Mammary epithelial cell (primary cell): ENCODE data around the gene JPH4.

Experiments
- EZH2 ChIP-seq: IDR thresholded peaks from 2 replicates; pipeline ENCODE4 v1.6.1; 2012; ENCODE audit warnings: low read length, inconsistent platforms, borderline replicate concordance
- TF ChIP-seq, protein P1 (sequence below), 2 donors: IDR thresholded peaks in 1 of 2; conservative IDR thresholded peaks in 1 of 2; 2 replicates each; pipeline ENCODE4 v1.5.1; 2011 to 2012; ENCODE audit warnings: inconsistent platforms in 2 of 2, low read length in 2 of 2, mild to moderate bottlenecking in 2 of 2, control low read depth in 1 of 2, low read depth in 1 of 2; ENCODE audit not compliant: insufficient read depth in 1 of 2; ENCODE audit errors: extremely low read depth in 1 of 2

- TF ChIP-seq, protein P1, sequence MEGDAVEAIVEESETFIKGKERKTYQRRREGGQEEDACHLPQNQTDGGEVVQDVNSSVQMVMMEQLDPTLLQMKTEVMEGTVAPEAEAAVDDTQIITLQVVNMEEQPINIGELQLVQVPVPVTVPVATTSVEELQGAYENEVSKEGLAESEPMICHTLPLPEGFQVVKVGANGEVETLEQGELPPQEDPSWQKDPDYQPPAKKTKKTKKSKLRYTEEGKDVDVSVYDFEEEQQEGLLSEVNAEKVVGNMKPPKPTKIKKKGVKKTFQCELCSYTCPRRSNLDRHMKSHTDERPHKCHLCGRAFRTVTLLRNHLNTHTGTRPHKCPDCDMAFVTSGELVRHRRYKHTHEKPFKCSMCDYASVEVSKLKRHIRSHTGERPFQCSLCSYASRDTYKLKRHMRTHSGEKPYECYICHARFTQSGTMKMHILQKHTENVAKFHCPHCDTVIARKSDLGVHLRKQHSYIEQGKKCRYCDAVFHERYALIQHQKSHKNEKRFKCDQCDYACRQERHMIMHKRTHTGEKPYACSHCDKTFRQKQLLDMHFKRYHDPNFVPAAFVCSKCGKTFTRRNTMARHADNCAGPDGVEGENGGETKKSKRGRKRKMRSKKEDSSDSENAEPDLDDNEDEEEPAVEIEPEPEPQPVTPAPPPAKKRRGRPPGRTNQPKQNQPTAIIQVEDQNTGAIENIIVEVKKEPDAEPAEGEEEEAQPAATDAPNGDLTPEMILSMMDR (conservative IDR thresholded peaks at IDR 0.05 in 1 of 2, IDR thresholded peaks at IDR 0.05 in 1 of 2; ENCODE audit: extremely low read depth in 1 of 2, insufficient read depth in 1 of 2, low read depth in 1 of 2, low read length in 2 of 2) = no peak
- no peak for TF ChIP-seq EZH2
Observed at GRCh38 chr14:23550812-23551265, 27.8 kb downstream of the JPH4 start.
